GM12892 (cell line): Measurements from ENCODE around the gene FUZ.

Source experiments
- POLR2A ChIP-seq: IDR thresholded peaks from 2 replicates; pipeline ENCODE4 v1.6.1; 2011; ENCODE audit warnings: low read depth, low read length, control low read depth
- POLR2AphosphoS5 ChIP-seq: IDR thresholded peaks from 2 replicates; pipeline ENCODE4 v1.6.1; 2011; ENCODE audit warnings: low read depth, low read length, control low read depth
- TAF1 ChIP-seq: IDR thresholded peaks from 2 replicates; pipeline ENCODE4 v1.6.1; 2011; ENCODE audit warnings: low read depth, mild to moderate bottlenecking, control low read depth, low read length, borderline replicate concordance

DNA sequence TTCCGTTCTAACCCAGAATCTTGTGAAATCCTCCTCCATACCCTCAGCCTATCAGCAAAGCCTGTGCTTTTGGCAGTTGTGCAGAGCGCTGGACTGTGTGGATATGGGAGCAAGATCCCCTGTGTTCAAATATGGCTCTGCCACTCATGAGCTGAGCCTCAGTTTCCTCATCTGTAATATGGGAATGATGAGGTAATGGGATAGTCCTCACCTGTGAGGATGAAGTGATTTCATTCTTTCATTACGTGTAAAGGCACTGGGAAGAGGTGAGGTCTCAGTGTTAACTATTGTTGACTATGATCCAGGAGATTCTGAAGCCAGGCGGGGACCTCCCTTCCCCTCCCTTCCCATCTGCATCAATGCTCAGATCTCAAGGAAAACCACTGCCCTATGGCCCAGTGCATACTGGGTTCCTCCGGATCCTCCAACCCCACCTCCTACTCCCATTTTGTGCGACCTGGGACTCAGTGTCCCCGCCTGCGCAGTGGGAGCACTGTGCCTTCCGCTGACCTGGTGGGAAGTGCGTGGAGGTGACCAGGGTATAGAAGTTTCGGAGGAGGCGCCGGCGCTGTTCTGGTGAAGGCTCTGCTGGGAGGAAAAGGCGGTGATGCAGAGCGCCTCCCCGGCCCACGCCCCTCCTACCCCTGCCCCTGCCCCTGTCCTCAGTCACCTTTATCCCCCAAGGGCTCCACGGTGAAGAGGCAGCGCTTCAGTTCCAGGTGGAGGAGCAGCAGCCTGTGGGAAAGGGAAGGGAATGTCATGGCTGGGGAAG, 5.0 kb downstream of the FUZ start:
- TF ChIP-seq POLR2AphosphoS5 (no peak), POLR2A (no peak), TAF1 (no peak)
